Adrenal gland (tissue), 12 donors: ENCODE results near the gene ZDHHC14. TPM values are rescaled to one million over a fixed set of nuclear protein-coding genes. Genes with fewer than 3 reads are reported as not detected.

Experiments
- DNase-seq, 7 donors: peaks; one replicate each; pipeline ENCODE4 v3.0.0-alpha.2; 2019 to 2020
- H3K27ac ChIP-seq, 5 donors: fragments of 200-600 bp; sonication (generic) in 4 of 5; 1 replicate in 3 of 5; 2 replicates in 2 of 5; pipeline versions ENCODE4 v1.5.1 to v1.8.0; 2016 to 2020; ENCODE audit warnings: mild to moderate bottlenecking in 1 of 5
- H3K27me3 ChIP-seq: fragments of 200-600 bp; 2 replicates; pipeline ENCODE4 v1.8.0; 2021
- H3K36me3 ChIP-seq, 2 donors: fragments of 200-600 bp; replicated peaks in 1 of 2; 1 replicate in 1 of 2; 2 replicates in 1 of 2; pipeline versions ENCODE4 v1.5.1 to v1.8.0; 2018 to 2022
- H3K4me1 ChIP-seq, 2 donors: fragments of 200-600 bp; replicated peaks in 1 of 2; 1 replicate in 1 of 2; 2 replicates in 1 of 2; pipeline versions ENCODE4 v1.5.1 to v1.8.0; 2018 to 2021
- H3K4me3 ChIP-seq, 4 donors: fragments of 200-600 bp; sonication (generic) in 3 of 4; one replicate each; pipeline ENCODE4 v1.5.1; 2016 to 2018
- H3K9me3 ChIP-seq, 3 donors: fragments of 200-600 bp; sonication (generic) in 1 of 3; replicated peaks in 1 of 3; 1 replicate in 2 of 3; 2 replicates in 1 of 3; pipeline versions ENCODE4 v1.5.1 to v1.8.0; 2016 to 2021
- CTCF ChIP-seq, 6 experiments: fragments of 450-650 bp in 4 of 6; fragments of 200-600 bp in 2 of 6; sonication (generic) in 1 of 6; IDR thresholded peaks; 1 replicate in 5 of 6; 2 replicates in 1 of 6; pipeline versions ENCODE4 v1.5.1 to v1.8.0; 2016 to 2021; ENCODE audit warnings: antibody characterized with exemption in 6 of 6, mild to moderate bottlenecking in 2 of 6, moderate library complexity in 1 of 6
- POLR2A ChIP-seq, 2 donors: fragments of 450-650 bp; IDR thresholded peaks; one replicate each; pipeline ENCODE4 v1.6.1; 2017; ENCODE audit warnings: antibody characterized with exemption in 2 of 2, mild to moderate bottlenecking in 2 of 2, moderate library complexity in 1 of 2
- WGBS, 4 donors: extraction: QIAGEN DNeasy Blood & Tissue Kit in 2 of 4; methylation state at CpG; one replicate each; pipeline versions ENCODE4 v1.1.5 to v1.1.7; 2013 to 2017; 5-methylcytosine and 5-hydroxymethylcytosine counted together
- intact Hi-C, 2 donors: fragments of 100-400 bp; cut with DNase I; formaldehyde crosslinking; loops; one replicate each; pipeline versions ENCODE4 v1.14.1 to v1.15.0; 2022 to 2023
- polyA plus RNA-seq, 3 donors: library from polyadenylated mRNA; stranded (reverse); fragments of 200-250 nt in 2 of 3; fragments of 350-450 nt in 1 of 3; fragmentation: Illumina TruSeq in 1 of 3; extraction: RNeasy Lipid Tissue Mini Kit (QIAGEN cat#74804) in 1 of 3; gene quantifications; one replicate each; pipeline ENCODE4 v1.2.3, GENCODE V29; 2013 to 2014
- total RNA-seq, 9 donors: library from RNA; depleted of rRNA in 4 of 9; stranded (reverse); fragments of >200 nt in 4 of 9; fragments of 120-200 nt in 1 of 9; fragmentation: NEBNext Ultra II Directional in 1 of 9; extraction: Animal tissue kit (Norgen Biotek cat#: 25700) in 1 of 9; gene quantifications; one replicate each; pipeline versions ENCODE4 v1.1.0 to v1.2.4, GENCODE V29; 2013 to 2023
- donor health status: healthy with polysubstance abuse.
- donor health status: Bipolar disorder and iron deficiency.
- donor health status: DM: yes; HTN: yes; CAD: no.
- donor health status: DM: no; HTN: no; CAD: no.
- donor health status: DM: no; HTN: no; CAD: no.
- donor health status: DM: yes; HTN: yes; CAD: no.

Gene ZDHHC14
- total and polyA plus RNA-seq, 12 donors: 3.8 to 14.3 (median 8.8) TPM

GRCh38 chr6:157364705-157365104 is 16.3 kb upstream of the ZDHHC14 start:
- DNase-seq: no peak
- intact Hi-C loops: no loop called here

GRCh38 chr6:157366648-157367047 is 14.3 kb upstream of the ZDHHC14 start:
- intact Hi-C loops: no loop called here
- no peaks in the 10 kb centered on the region for H3K4me1 ChIP-seq
- H3K36me3 ChIP-seq: no peaks in the 10 kb centered on the region
- WGBS, 4 donors: 87 to 90% (median 88%) methylated on average over 11 of the region's 11 CpGs
- H3K27me3 ChIP-seq: peaks cover 5% of the 10 kb centered on the region
- no peak overlapping the region for H3K4me3 ChIP-seq
- no peak overlapping the region for H3K27ac ChIP-seq
- no peaks in the 10 kb centered on the region for H3K9me3 ChIP-seq
- TF ChIP-seq CTCF (IDR thresholded peaks at IDR 0.05): no peak
- TF ChIP-seq POLR2A (IDR thresholded peaks at IDR 0.05): no peak
- DNase-seq: no peak

More at GRCh38 chr6:157364705-157365104, 16.3 kb upstream of the ZDHHC14 start:
- Histone ChIP-seq H3K36me3 (no peaks in the 10 kb centered on the region), H3K4me1 (no peaks in the 10 kb centered on the region), H3K9me3 (no peaks in the 10 kb centered on the region), H3K27me3 (peaks cover 5% of the 10 kb centered on the region), H3K4me3 (no peak overlapping the region), H3K27ac (no peak overlapping the region)
- 91 to 100% (median 96%) methylated on average over 1 of the region's 1 CpG for WGBS, 4 donors
- TF ChIP-seq CTCF (IDR thresholded peaks at IDR 0.05) (no peak), POLR2A (IDR thresholded peaks at IDR 0.05) (no peak)

- no peak overlapping the region for H3K27ac ChIP-seq
- H3K27me3 ChIP-seq: peaks cover 5% of the 10 kb centered on the region
- H3K4me3 ChIP-seq: no peak overlapping the region
- H3K36me3 ChIP-seq: no peaks in the 10 kb centered on the region
- intact Hi-C loops: no loop called here
- TF ChIP-seq POLR2A (IDR thresholded peaks at IDR 0.05) (no peak), CTCF (IDR thresholded peaks at IDR 0.05) (no peak)
- no peaks in the 10 kb centered on the region for H3K4me1 ChIP-seq
- H3K9me3 ChIP-seq: no peaks in the 10 kb centered on the region
- no peak for DNase-seq
- WGBS, 4 donors: 73 to 83% (median 76%) methylated on average over 7 of the region's 7 CpGs
Measured at GRCh38 chr6:157368359-157369049, 12.5 kb upstream of the ZDHHC14 start.

- no peak for TF ChIP-seq POLR2A (IDR thresholded peaks at IDR 0.05)
- no peak for TF ChIP-seq CTCF (IDR thresholded peaks at IDR 0.05)
- Histone ChIP-seq H3K4me3 (no peak overlapping the region), H3K27me3 (peaks cover 5% of the 10 kb centered on the region), H3K36me3 (no peaks in the 10 kb centered on the region), H3K9me3 (no peaks in the 10 kb centered on the region), H3K27ac (no peak overlapping the region), H3K4me1 (no peaks in the 10 kb centered on the region)
- intact Hi-C loops: no loop called here
- 70 to 83% (median 80%) methylated on average over 1 of the region's 1 CpG for WGBS, 4 donors
- DNase-seq: no peak
Measured at GRCh38 chr6:157370755-157371154, 10.2 kb upstream of the ZDHHC14 start.
